ENCODE measurements around the gene MMD. TPM values are rescaled to one million over a fixed set of nuclear protein-coding genes. Genes with fewer than 3 reads are reported as not detected.
"Not testable (repeated sequence)": the region's sequence is repeated elsewhere in the genome, so short reads cannot be mapped to it uniquely, and the experiment has no call there.

MMD gene
- 10 to 100 TPM; 18.0 to 37.9 (median 29.1) TPM for total RNA-seq

GRCh38 chr17:55421179-55421934 is at the start of gene MMD:
Gene MMD, minus strand, starts transcription at chr17:55421835. Its CDS starts 140 bp downstream, at chr17:55421695.
- no peaks in the 10 kb centered on the region for H3K36me3 ChIP-seq
- WGBS, 2 donors (ENCODE audit: low coverage in 1 of 2) = no CpG with 5 or more reads among the region's 62 CpGs
- peak; percentile 62 to 77 for TF ChIP-seq POLR2A (IDR thresholded peaks at IDR 0.05)
- TF ChIP-seq CTCF (IDR thresholded peaks at IDR 0.05) = no peak
- TF ChIP-seq POLR2AphosphoS5 (IDR thresholded peaks at IDR 0.05) = no peak
- TF ChIP-seq EP300 (IDR thresholded peaks at IDR 0.05) = no peak
- peaks cover 0 to 46% (median 3%) of the 10 kb centered on the region in 3 donors for H3K4me1 ChIP-seq
- peak within 1 kb of the TSS; percentile 92 to 97 (median 96) for H3K27ac ChIP-seq
- peak within 1 kb of the TSS; percentile 89 to 94 for H3K4me3 ChIP-seq
- no peaks in the 10 kb centered on the region for H3K9me3 ChIP-seq
- peak; percentile 11 for ATAC-seq
- H3K27me3 ChIP-seq = no peaks in the 10 kb centered on the region

- 51 to 64% methylated on average over 7 of the region's 7 CpGs for WGBS, 2 donors (ENCODE audit: low coverage in 1 of 2)
- Histone ChIP-seq H3K36me3 (no peaks in the 10 kb centered on the region), H3K4me3 (no peak overlapping the region), H3K4me1 (peaks cover 0 to 9% (median 0%) of the 10 kb centered on the region in 3 donors), H3K27me3 (no peaks in the 10 kb centered on the region), H3K9me3 (no peaks in the 10 kb centered on the region), H3K27ac (no peak overlapping the region)
- ATAC-seq = peak; percentile 41
- TF ChIP-seq CTCF (IDR thresholded peaks at IDR 0.05) = no peak
- TF ChIP-seq POLR2AphosphoS5 (IDR thresholded peaks at IDR 0.05) = no peak
- TF ChIP-seq EP300 (IDR thresholded peaks at IDR 0.05) = no peak
- no peak for TF ChIP-seq POLR2A (IDR thresholded peaks at IDR 0.05)
These were observed 45.0 kb upstream of the MMD start for GRCh38 chr17:55466671-55467070.

GRCh38 chr17:55465771-55466170 is 44.1 kb upstream of the MMD start:
- 60 to 73% methylated on average over 1 to 3 of the region's 4 CpGs for WGBS, 2 donors (ENCODE audit: low coverage in 1 of 2)
- H3K27me3 ChIP-seq, H3K9me3 ChIP-seq, H3K4me3 ChIP-seq, H3K36me3 ChIP-seq, H3K4me1 ChIP-seq, ATAC-seq, H3K27ac ChIP-seq: not testable (repeated sequence)

GRCh38 chr17:55463600-55463999 is 42.0 kb upstream of the MMD start:
- Histone ChIP-seq H3K9me3 (no peaks in the 10 kb centered on the region), H3K27me3 (no peaks in the 10 kb centered on the region), H3K4me1 (peaks cover 0 to 9% (median 0%) of the 10 kb centered on the region in 3 donors), H3K36me3 (no peaks in the 10 kb centered on the region), H3K4me3 (no peak overlapping the region), H3K27ac (no peak overlapping the region)
- TF ChIP-seq CTCF (IDR thresholded peaks at IDR 0.05) (no peak), EP300 (IDR thresholded peaks at IDR 0.05) (no peak), POLR2A (IDR thresholded peaks at IDR 0.05) (no peak), POLR2AphosphoS5 (IDR thresholded peaks at IDR 0.05) (no peak)
- no peak for ATAC-seq
- 77 to 79% methylated on average over 1 to 2 of the region's 2 CpGs for WGBS, 2 donors (ENCODE audit: low coverage in 1 of 2)

- Histone ChIP-seq H3K36me3 (no peaks in the 10 kb centered on the region), H3K27me3 (no peaks in the 10 kb centered on the region), H3K4me1 (peaks cover 0 to 9% (median 0%) of the 10 kb centered on the region in 3 donors), H3K27ac (no peak overlapping the region), H3K4me3 (no peak overlapping the region), H3K9me3 (no peaks in the 10 kb centered on the region)
- no peak for ATAC-seq
- TF ChIP-seq POLR2AphosphoS5 (IDR thresholded peaks at IDR 0.05) (no peak), POLR2A (IDR thresholded peaks at IDR 0.05) (no peak), EP300 (IDR thresholded peaks at IDR 0.05) (no peak), CTCF (IDR thresholded peaks at IDR 0.05) (no peak)
These were observed 41.1 kb upstream of the MMD start for GRCh38 chr17:55462711-55463110.
